ACC112 (cell line): ENCODE data around the gene RBMY1J.
"Not testable (repeated sequence)": the region's sequence is repeated elsewhere in the genome, so short reads cannot be mapped to it uniquely, and the experiment has no call there.

Experiments used
- H2AFZ ChIP-seq: fragments of 200-600 bp; sonication (generic); one replicate; pipeline ENCODE4 v1.6.0; 2017; ENCODE audit warnings: antibody characterized with exemption, low read length; ENCODE audit not compliant: unreplicated experiment
- H3K27ac ChIP-seq: fragments of 200-600 bp; sonication (generic); 2 replicates; pipeline ENCODE4 v1.5.1; 2014; ENCODE audit warnings: low read depth, mild to moderate bottlenecking, antibody characterized with exemption, low read length, moderate library complexity
- H3K27me3 ChIP-seq: fragments of 200-600 bp; sonication (generic); 2 replicates; pipeline ENCODE4 v1.6.1; 2014; ENCODE audit warnings: mild to moderate bottlenecking, antibody characterized with exemption, low read length, moderate library complexity, mixed read lengths; ENCODE audit not compliant: insufficient read depth
- H3K36me3 ChIP-seq: fragments of 200-600 bp; sonication (generic); 2 replicates; pipeline ENCODE4 v1.6.1; 2016; ENCODE audit warnings: mild to moderate bottlenecking, antibody characterized with exemption, low read length, moderate library complexity, mixed read lengths; ENCODE audit not compliant: insufficient read depth
- H3K4me1 ChIP-seq: fragments of 200-600 bp; sonication (generic); one replicate; pipeline ENCODE4 v1.6.1; 2016; ENCODE audit warnings: low read length, mixed read lengths; ENCODE audit not compliant: insufficient read depth, unreplicated experiment, control insufficient read depth
- H3K4me3 ChIP-seq: fragments of 200-600 bp; sonication (generic); 2 replicates; pipeline ENCODE4 v1.5.1; 2014; ENCODE audit warnings: mild to moderate bottlenecking, low read depth, low read length
- H3K79me2 ChIP-seq: fragments of 200-600 bp; sonication (generic); one replicate; pipeline ENCODE4 v1.6.0; 2016; ENCODE audit warnings: low read length; ENCODE audit not compliant: control insufficient read depth, unreplicated experiment, insufficient read depth

Gene RBMY1J

DNA sequence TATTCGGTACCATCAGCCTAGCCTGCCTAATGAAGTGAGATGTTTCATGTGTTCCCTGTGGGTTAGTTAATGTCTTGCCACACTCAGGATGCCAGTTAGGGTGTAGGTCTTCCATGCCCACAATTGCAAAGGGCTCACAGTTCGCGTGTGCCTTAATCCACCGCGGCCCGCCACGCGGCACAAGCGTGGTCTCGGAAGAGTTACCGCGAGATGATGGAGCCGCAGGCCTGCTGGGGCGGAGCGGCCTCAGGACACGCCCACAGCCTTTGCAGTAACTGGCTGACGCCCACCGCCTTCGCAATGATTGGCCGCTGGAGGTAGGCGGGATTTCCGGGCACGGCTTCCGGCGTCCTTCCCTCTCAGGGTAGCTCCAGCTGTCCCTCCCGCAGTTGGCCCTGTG is at the start of gene RBMY1J:
TSS of gene RBMY1J (plus strand) at position 301 of the 400 bp plus-strand sequence. CDS start 2,038 bp downstream, outside the sequence.
- not testable (repeated sequence) for H3K4me1 ChIP-seq, H3K27me3 ChIP-seq, H3K27ac ChIP-seq, H3K4me3 ChIP-seq, H3K36me3 ChIP-seq, H2AFZ ChIP-seq, H3K79me2 ChIP-seq

DNA sequence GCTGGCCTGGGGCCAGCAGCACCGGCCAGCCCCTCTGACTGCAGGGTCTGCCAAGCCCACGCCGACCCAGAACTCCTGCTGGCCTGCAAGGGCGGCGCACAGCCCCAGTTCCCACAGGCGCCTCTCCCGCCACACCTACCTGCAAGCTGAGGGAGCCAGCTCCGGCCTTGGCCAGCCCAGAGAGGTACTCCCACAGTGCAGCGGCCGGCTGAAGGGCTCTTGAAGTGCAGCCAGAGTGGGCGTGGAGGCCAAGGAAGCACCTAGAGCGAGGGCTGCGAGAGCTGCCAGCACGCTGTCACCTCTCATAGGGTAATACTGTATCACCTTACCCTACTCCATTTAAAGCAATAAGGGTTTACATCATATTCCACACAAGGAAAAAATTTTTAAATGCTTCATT is 35.8 kb upstream of the RBMY1J start:
- no peak overlapping the region for H2AFZ ChIP-seq
- no peaks in the 10 kb centered on the region for H3K79me2 ChIP-seq
- H3K4me3 ChIP-seq, result no peak overlapping the region
- H3K36me3 ChIP-seq, result no peaks in the 10 kb centered on the region
- H3K27me3 ChIP-seq, result no peaks in the 10 kb centered on the region
- no peak overlapping the region for H3K27ac ChIP-seq
- no peaks in the 10 kb centered on the region for H3K4me1 ChIP-seq

DNA sequence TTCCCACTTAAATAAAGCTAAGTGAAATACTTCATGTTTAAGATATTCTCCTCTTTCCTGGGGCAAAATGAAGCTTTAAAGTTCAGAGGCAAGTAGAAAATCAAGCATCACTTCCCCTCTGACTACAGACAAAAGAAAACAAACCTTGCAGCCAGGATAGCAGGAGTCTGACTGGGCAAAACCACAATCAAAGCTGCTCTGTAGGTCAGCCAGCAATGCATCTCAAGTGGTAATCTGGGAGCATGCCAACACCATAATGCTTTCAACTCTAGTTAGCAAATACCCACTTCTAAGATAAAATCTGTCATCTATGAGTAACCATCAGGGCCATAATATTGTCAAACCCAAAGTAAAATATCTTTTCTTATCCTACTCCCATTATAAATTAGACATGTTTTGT is 32.6 kb upstream of the RBMY1J start:
- Histone ChIP-seq H3K27ac (no peak overlapping the region), H3K4me3 (no peak overlapping the region), H3K79me2 (no peaks in the 10 kb centered on the region), H3K4me1 (no peaks in the 10 kb centered on the region), H3K36me3 (no peaks in the 10 kb centered on the region), H3K27me3 (no peaks in the 10 kb centered on the region), H2AFZ (no peak overlapping the region)

DNA sequence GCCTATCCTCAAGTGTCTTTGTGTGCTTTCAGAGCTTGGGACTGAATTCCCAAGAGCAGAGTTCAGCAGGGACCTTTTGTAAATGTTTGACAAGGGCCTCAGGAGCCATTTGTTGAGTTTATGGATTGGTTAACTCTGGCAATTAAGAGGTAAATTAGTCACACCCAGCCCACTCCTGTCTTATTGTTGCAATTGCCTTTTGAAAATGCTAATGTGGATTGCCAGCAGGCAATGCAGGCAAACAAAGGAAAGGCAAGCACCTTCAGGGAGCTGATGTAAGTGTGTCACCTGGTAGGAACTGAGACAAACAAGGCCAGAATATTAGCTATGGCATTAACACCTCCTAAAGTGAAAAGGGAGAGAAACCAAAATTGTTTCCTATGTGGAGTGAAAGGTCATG is 29.7 kb upstream of the RBMY1J start:
- Histone ChIP-seq H3K27me3 (no peaks in the 10 kb centered on the region), H3K36me3 (no peaks in the 10 kb centered on the region), H3K27ac (no peak overlapping the region), H3K4me3 (no peak overlapping the region), H3K4me1 (no peaks in the 10 kb centered on the region), H2AFZ (no peak overlapping the region), H3K79me2 (no peaks in the 10 kb centered on the region)

DNA sequence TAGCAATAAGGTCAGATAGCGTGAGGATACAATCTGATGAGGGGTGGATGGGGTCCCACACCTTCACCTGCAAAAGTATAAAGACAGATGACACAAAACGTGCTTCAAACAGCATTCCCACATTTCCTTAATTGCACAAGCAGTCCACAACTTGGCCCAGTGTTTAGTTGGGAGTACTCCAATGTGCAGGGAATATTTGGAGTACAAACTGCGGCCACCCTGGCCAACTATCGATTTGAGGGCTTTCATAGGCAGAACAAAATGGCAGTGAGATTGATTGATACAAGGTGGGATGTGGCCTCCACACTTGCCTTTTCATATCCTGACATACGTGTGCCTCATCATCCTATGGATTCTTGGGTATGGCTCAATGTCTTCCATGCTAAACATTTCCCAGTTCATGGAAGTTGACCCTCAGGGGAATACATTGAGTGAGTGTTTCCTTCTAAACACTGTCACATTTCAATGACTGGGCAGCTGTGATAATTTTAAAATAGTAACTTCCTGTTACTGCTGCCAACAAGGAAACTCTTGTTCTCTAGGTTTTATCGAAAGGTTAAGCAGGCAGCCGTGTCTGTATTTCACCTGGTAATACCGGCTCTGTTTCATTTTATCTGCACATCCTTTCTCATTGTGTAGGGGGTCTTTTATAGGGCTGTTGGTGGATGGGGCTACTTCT is 41.6 kb downstream of the RBMY1J start:
- not testable (repeated sequence) for H3K27me3 ChIP-seq, H3K27ac ChIP-seq, H2AFZ ChIP-seq, H3K36me3 ChIP-seq, H3K4me1 ChIP-seq, H3K79me2 ChIP-seq, H3K4me3 ChIP-seq

DNA sequence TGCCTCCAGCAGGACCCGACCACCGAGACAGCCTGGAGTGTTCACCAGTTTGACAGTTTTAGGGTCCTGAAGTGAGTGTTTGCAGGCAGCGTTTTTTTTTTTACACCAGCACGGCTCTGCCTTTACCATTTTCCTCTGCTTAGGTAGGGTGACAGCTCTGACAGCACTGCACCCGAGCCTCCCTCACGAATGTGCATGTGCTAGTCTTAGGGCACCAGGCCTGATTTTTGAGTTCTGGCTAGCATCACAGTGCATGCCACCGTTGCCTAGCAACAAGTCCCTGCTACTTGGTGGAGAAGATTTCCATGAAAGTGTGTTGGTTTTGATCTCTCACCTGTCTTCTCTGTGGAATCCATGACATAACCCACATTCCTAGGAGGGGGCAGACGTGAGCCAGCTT is 52.3 kb downstream of the RBMY1J start:
- H3K27me3 ChIP-seq, H3K4me3 ChIP-seq, H3K4me1 ChIP-seq, H2AFZ ChIP-seq, H3K27ac ChIP-seq, H3K36me3 ChIP-seq, H3K79me2 ChIP-seq: not testable (repeated sequence)

DNA sequence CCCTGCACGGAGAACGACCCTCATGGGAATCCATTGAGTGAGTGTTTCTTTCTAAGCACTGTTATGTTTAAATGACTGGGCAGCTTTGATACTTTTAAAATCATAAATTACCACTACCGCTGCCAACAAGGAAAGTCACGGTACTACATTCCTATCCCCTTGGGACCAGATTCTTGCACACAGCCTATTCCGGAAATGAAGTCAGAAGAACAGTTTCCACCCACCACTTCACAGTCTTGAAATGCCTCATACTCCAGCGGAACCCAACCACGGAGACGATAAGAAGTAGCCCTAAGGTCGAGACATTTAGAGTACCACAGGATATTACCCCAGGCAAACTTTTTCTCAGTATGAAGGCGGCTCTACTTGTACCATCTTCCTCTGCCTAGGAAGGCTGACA is 58.8 kb downstream of the RBMY1J start:
- not testable (repeated sequence) for H3K27ac ChIP-seq, H3K79me2 ChIP-seq, H3K27me3 ChIP-seq, H2AFZ ChIP-seq, H3K4me1 ChIP-seq, H3K4me3 ChIP-seq, H3K36me3 ChIP-seq
